Activated CD8-positive, alpha-beta memory T cell treated with anti-CD3 and anti-CD28 coated beads for 36 hours (primary cell): ENCODE measurements around the gene ATP11A. TPM values are rescaled to one million over a fixed set of nuclear protein-coding genes. Genes with fewer than 3 reads are reported as not detected.
"Not testable (repeated sequence)": the region's sequence is repeated elsewhere in the genome, so short reads cannot be mapped to it uniquely, and the experiment has no call there.

Experiments
- CTCF ChIA-PET: fragments of 350-600 bp; sonication (Branson Sonifier 250); formaldehyde crosslinking; loops from one replicate; lab custom pipeline; 2021; ENCODE audit warnings: antibody characterized with exemption; lab: Charles Lee
- POLR2A ChIA-PET: fragments of 350-600 bp; sonication (Branson Sonifier 250); formaldehyde crosslinking; loops from one replicate; lab custom pipeline; 2021; ENCODE audit warnings: antibody characterized with exemption; lab: Charles Lee
- total RNA-seq, 2 experiments: library from RNA; stranded (reverse); gene quantifications; one replicate each; pipeline ENCODE4 v1.2.3, GENCODE V29; 2021

ATP11A gene
- total RNA-seq, 2 experiments from 2014 or later = 35.9 to 40.1 TPM

- ChIA-PET POLR2A (interaction anchor here (0.7 kb wide), 1 partner anchor 794 kb away, joined by 3 read pairs; no protein-coding TSS in a partner anchor), CTCF (no interaction called here)
Measured at GRCh38 chr13:112859128-112859816, 169.4 kb downstream of the ATP11A start.

GRCh38 chr13:112859817-112860190 lies 170.0 kb downstream of the ATP11A start:
- POLR2A ChIA-PET = interaction anchor here (0.7 kb wide), 1 partner anchor 794 kb away, joined by 3 read pairs; no protein-coding TSS in a partner anchor
- CTCF ChIA-PET = no interaction called here

DNA sequence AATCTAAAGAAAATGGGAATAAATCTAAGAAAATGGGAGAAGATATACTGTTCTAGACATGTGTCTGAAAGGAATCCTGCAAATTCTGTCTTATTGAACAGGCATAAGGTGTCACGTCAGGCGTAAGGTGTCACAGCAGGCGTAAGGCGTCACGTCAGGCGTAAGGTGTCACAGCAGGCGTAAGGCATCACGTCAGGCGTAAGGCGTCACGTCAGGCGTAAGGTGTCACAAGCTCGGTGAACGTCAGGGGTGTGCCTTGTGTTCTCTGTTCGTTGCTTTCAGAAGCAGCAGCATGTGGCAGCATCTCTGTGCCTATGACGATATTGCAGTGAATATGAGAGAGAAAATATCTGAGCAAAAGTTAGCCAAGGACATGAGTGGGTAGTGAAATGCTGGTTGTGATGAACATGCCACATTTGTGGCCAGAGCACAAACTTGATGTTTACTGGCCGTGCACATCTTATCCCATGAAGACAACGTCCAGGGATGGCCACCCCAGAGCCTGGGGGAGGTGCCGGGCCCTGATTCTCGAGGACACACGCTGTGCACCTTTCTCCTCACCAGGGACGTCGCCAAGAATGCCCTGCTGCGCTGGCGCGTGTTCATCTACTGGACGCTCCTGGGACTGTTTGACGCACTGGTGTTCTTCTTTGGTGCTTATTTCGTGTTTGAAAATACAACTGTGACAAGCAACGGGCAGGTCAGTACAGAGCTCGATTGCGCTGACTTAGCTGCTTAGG lies 172.2 kb downstream of the ATP11A start:
- ChIA-PET CTCF (no interaction called here), POLR2A (no interaction called here)

- POLR2A ChIA-PET, CTCF ChIA-PET: not testable (repeated sequence)
Measured at GRCh38 chr13:112863356-112863755, 173.5 kb downstream of the ATP11A start.

- CTCF ChIA-PET, POLR2A ChIA-PET: not testable (repeated sequence)
Measured at GRCh38 chr13:112865478-112865877, 175.6 kb downstream of the ATP11A start.

DNA sequence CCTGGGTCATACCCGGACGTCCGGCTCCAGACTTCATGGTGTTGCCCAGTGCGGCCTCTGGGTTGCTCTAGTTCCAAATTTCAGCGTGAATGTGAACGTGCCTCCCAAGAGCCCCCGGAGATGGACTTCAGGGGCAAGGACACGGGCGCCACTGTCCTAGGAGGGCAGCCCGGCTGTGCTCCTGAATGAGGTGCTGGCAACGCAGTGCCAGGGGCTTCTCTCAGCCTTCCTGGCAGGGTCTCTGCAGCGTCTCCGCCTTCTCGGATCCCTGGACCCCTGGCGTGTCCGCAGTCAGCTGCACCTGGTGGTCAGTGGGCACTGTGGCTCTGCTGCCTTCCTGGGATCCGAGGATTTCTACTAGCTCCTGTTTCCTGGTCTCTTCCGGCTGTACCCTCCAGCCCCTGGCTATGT lies 177.5 kb downstream of the ATP11A start:
- CTCF ChIA-PET = no interaction called here

GRCh38 chr13:112868308-112868707 lies 178.5 kb downstream of the ATP11A start:
- ChIA-PET CTCF (no interaction called here), POLR2A (no interaction called here)

More for the DNA sequence above, 177.5 kb downstream of the ATP11A start:
- POLR2A ChIA-PET = interaction anchor here (0.6 kb wide), 1 partner anchor 28 kb away, joined by 3 read pairs; no protein-coding TSS in a partner anchor

GRCh38 chr13:112869202-112870050 lies 179.6 kb downstream of the ATP11A start:
- POLR2A ChIA-PET = no interaction called here
- CTCF ChIA-PET = no interaction called here

GRCh38 chr13:112870051-112870331 lies 180.2 kb downstream of the ATP11A start:
- CTCF ChIA-PET = no interaction called here
- POLR2A ChIA-PET = no interaction called here

DNA sequence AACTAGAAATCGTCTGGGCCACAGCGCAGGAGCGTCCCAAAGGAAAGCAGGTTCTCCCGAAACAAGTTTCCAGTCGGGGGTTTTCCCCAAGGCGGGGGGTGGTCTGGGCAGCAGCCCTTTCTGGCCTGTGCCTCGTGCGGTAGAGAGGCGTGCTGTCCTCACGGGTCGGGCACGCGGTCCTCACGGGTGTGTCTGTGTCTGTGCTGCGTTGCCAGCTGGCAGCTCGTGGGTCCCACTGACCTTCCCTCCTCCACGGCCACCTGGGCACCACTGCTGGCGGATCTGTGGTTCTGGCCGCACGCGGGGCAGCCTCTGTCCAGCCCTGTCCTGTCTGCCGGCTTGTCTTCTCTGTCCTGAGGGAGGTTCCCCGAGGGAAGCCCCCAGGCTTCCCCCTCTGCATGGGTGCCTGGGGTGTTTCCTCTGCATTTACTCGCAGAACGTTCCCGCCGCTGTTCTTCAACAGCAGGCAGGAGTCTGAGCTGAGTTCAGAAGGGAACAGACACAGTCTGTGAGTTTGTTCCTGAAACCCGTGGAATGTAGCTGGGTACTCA lies 181.0 kb downstream of the ATP11A start:
- ChIA-PET CTCF (no interaction called here), POLR2A (no interaction called here)

DNA sequence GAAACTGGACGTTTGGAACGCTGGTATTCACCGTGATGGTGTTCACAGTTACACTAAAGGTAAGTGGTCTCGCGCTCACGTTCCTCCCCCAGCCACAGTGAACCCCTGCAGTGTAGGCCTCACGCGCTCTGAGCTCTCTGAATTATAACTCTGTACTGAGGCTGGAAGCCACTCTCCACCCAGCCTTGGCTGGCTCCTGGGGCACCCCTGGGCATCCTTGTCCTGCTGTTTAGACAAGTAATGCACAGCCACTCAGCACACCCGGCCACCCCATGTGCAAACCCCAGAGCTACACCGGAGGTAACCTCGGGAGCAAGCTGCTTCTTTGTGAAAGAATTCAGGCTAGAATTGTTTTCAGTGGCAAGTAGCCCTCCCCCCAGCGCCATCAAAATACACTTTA lies 181.9 kb downstream of the ATP11A start:
- CTCF ChIA-PET = no interaction called here
- POLR2A ChIA-PET = no interaction called here

DNA sequence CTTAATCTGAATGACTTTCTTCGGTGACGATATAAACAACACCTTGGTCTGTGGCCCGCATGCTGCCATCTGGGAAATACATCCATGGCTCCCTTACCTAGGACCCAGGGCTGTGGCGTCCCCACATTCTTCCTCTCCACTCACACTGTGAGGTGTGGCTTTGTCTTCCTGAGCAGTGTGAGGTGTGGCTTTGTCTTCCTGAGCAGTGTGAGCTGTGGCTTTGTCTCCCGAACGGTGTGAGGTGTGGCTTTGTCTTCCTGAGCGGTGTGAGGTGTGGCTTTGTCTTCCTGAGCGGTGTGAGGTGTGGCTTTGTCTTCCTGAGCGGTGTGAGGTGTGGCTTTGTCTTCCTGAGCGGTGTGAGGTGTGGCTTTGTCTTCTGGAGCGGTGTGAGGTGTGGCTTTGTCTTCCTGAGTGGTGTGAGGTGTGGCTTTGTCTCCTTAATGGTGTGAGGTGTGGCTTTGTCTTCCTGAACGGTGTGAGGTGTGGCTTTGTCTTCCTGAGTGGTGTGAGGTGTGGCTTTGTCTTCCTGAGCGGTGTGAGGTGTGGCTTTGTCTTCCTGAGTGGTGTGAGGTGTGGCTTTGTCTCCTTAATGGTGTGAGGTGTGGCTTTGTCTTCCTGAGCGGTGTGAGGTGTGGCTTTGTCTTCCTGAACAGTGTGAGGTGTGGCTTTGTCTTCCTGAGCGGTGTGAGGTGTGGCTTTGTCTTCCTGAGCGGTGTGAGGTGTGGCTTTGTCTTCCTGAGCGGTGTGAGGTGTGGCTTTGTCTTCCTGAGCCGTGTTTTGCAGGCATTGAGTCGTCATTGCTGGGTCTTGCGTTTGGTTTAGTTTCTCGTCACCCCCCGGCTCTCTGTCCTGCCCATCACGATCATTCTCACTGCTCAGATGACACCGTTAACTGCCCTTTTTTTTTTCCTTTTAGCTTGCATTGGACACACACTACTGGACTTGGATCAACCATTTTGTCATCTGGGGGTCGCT lies 183.1 kb downstream of the ATP11A start:
- POLR2A ChIA-PET = not testable (repeated sequence)
- CTCF ChIA-PET = interaction anchor here (1.2 to 1.8 kb wide), 2 partner anchors 57 to 233 kb away, joined by 3 to 16 read pairs; no protein-coding TSS in a partner anchor

GRCh38 chr13:112873851-112874750 lies 184.3 kb downstream of the ATP11A start:
- ChIA-PET POLR2A (no interaction called here), CTCF (interaction anchor here (0.8 to 1.8 kb wide), 5 partner anchors 56 to 274 kb away, joined by 3 to 16 read pairs (median 3); no protein-coding TSS in a partner anchor)

- POLR2A ChIA-PET = no interaction called here
Measured at GRCh38 chr13:112874751-112875300, 185.0 kb downstream of the ATP11A start.

DNA sequence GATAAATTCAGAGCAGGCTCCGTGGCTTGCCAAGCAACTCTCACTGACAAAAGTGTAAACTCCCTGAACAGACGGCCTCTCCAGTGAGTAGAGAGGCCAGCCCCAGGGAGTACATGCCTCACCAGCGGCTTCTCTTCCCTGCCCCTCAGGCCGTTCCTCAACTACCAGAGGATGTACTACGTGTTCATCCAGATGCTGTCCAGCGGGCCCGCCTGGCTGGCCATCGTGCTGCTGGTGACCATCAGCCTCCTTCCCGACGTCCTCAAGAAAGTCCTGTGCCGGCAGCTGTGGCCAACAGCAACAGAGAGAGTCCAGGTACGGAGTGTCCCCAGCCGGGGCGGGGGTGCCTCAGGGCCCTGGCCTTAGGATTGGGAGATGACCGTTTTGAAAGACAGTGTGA lies 185.8 kb downstream of the ATP11A start:
- CTCF ChIA-PET = no interaction called here

More at GRCh38 chr13:112874751-112875300, 185.0 kb downstream of the ATP11A start:
- CTCF ChIA-PET = interaction anchor here (0.8 to 1.8 kb wide), 4 partner anchors 183 to 275 kb away, joined by 3 to 16 read pairs (median 6); no protein-coding TSS in a partner anchor

GRCh38 chr13:112876305-112877000 lies 186.6 kb downstream of the ATP11A start:
- POLR2A ChIA-PET = no interaction called here
- CTCF ChIA-PET = no interaction called here

More for the DNA sequence above, 185.8 kb downstream of the ATP11A start:
- POLR2A ChIA-PET = no interaction called here
